ENCODE measurements around the gene SERTAD2.

The SERTAD2 gene

GRCh38 chr2:64610316-64610855 lies 43.3 kb downstream of the SERTAD2 start:
- Histone ChIP-seq H3K4me3 (ENCODE audit: low read length, poor library complexity, severe bottlenecking) (no peak overlapping the region), H3K79me2 (ENCODE audit: insufficient read depth, low read length) (no peaks in the 10 kb centered on the region), H3K4me2 (ENCODE audit: low read depth, low read length, poor library complexity, severe bottlenecking) (no peak overlapping the region), H3F3A (ENCODE audit: low read depth) (no peaks in the 10 kb centered on the region), H3K27me3 (ENCODE audit: insufficient read depth, low read length, poor library complexity, severe bottlenecking) (no peaks in the 10 kb centered on the region), H4K20me1 (ENCODE audit: insufficient read depth, low read length, poor library complexity, severe bottlenecking) (no peaks in the 10 kb centered on the region), H3K9ac (ENCODE audit: low read depth, low read length, poor library complexity, severe bottlenecking) (no peak overlapping the region), H3K36me3 (ENCODE audit: insufficient read depth, low read length) (no peaks in the 10 kb centered on the region), H3K9me2 (replicated peaks; ENCODE audit: low read depth, low read length) (no peaks in the 10 kb centered on the region), H3K9me3 (ENCODE audit: insufficient read depth, low read depth, low read length) (no peaks in the 10 kb centered on the region), H2AFZ (ENCODE audit: low read length) (no peak overlapping the region), H3K4me1 (ENCODE audit: insufficient read depth, low read length, poor library complexity, severe bottlenecking) (peaks cover 5% of the 10 kb centered on the region)
- TF ChIP-seq CTCF (conservative IDR thresholded peaks at IDR 0.05; ENCODE audit: low read length) (no peak), EZH2phosphoT487 (IDR thresholded peaks at IDR 0.05; ENCODE audit: borderline replicate concordance) (no peak)

- Histone ChIP-seq H2AFZ (ENCODE audit: low read length) (peak overlapping the region; percentile 94), H3K79me2 (ENCODE audit: insufficient read depth, low read length) (no peaks in the 10 kb centered on the region), H3K36me3 (ENCODE audit: insufficient read depth, low read length) (no peaks in the 10 kb centered on the region), H4K20me1 (ENCODE audit: insufficient read depth, low read length, poor library complexity, severe bottlenecking) (no peaks in the 10 kb centered on the region), H3K4me2 (ENCODE audit: low read depth, low read length, poor library complexity, severe bottlenecking) (peak overlapping the region; percentile 47), H3K9me2 (replicated peaks; ENCODE audit: low read depth, low read length) (no peaks in the 10 kb centered on the region), H3K9ac (ENCODE audit: low read depth, low read length, poor library complexity, severe bottlenecking) (peak overlapping the region; percentile 60), H3K4me3 (ENCODE audit: low read length, poor library complexity, severe bottlenecking) (peak overlapping the region; percentile 66), H3F3A (ENCODE audit: low read depth) (no peaks in the 10 kb centered on the region), H3K4me1 (ENCODE audit: insufficient read depth, low read length, poor library complexity, severe bottlenecking) (peaks cover 5% of the 10 kb centered on the region), H3K9me3 (ENCODE audit: insufficient read depth, low read depth, low read length) (no peaks in the 10 kb centered on the region), H3K27me3 (ENCODE audit: insufficient read depth, low read length, poor library complexity, severe bottlenecking) (no peaks in the 10 kb centered on the region)
- TF ChIP-seq EZH2phosphoT487 (IDR thresholded peaks at IDR 0.05; ENCODE audit: borderline replicate concordance): no peak
- TF ChIP-seq CTCF (conservative IDR thresholded peaks at IDR 0.05; ENCODE audit: low read length): no peak
Observed at GRCh38 chr2:64609942-64610281, 43.8 kb downstream of the SERTAD2 start.

GRCh38 chr2:64609227-64609941 lies 44.3 kb downstream of the SERTAD2 start:
- Histone ChIP-seq H2AFZ (ENCODE audit: low read length) (peak overlapping the region; percentile 94), H3K36me3 (ENCODE audit: insufficient read depth, low read length) (no peaks in the 10 kb centered on the region), H3K27me3 (ENCODE audit: insufficient read depth, low read length, poor library complexity, severe bottlenecking) (no peaks in the 10 kb centered on the region), H3K4me1 (ENCODE audit: insufficient read depth, low read length, poor library complexity, severe bottlenecking) (peaks cover 5% of the 10 kb centered on the region), H3K9me3 (ENCODE audit: insufficient read depth, low read depth, low read length) (no peaks in the 10 kb centered on the region), H4K20me1 (ENCODE audit: insufficient read depth, low read length, poor library complexity, severe bottlenecking) (no peaks in the 10 kb centered on the region), H3K79me2 (ENCODE audit: insufficient read depth, low read length) (no peaks in the 10 kb centered on the region), H3K4me3 (ENCODE audit: low read length, poor library complexity, severe bottlenecking) (peak overlapping the region; percentile 66), H3F3A (ENCODE audit: low read depth) (no peaks in the 10 kb centered on the region), H3K9ac (ENCODE audit: low read depth, low read length, poor library complexity, severe bottlenecking) (peak overlapping the region; percentile 60), H3K9me2 (replicated peaks; ENCODE audit: low read depth, low read length) (no peaks in the 10 kb centered on the region), H3K4me2 (ENCODE audit: low read depth, low read length, poor library complexity, severe bottlenecking) (peak overlapping the region; percentile 66)
- TF ChIP-seq EZH2phosphoT487 (IDR thresholded peaks at IDR 0.05; ENCODE audit: borderline replicate concordance): no peak
- TF ChIP-seq CTCF (conservative IDR thresholded peaks at IDR 0.05; ENCODE audit: low read length): no peak

All from Loucy (cell line).